GM20431 (cell line): ENCODE data around the gene CHMP6.
"Not testable (repeated sequence)": the region's sequence is repeated elsewhere in the genome, so short reads cannot be mapped to it uniquely, and the experiment has no call there.

Source experiments
- in situ Hi-C: fragments of 300-500 bp; cut with MseI, MboI; formaldehyde crosslinking; loops from one replicate; pipeline ENCODE4 v1.15.0; 2020; ENCODE audit warnings: low sequenced_read_pairs; ENCODE audit not compliant: unreplicated experiment

CHMP6 gene

GRCh38 chr17:81025741-81026129, 34.1 kb downstream of the CHMP6 start:
- in situ Hi-C loops, result no loop called here

GRCh38 chr17:81026266-81027036, 34.8 kb downstream of the CHMP6 start:
- in situ Hi-C loops, result no loop called here

- in situ Hi-C loops, result no loop called here
Measured at GRCh38 chr17:81027038-81027437, 35.4 kb downstream of the CHMP6 start.

GRCh38 chr17:81027591-81028505, 36.2 kb downstream of the CHMP6 start:
- in situ Hi-C loops, result no loop called here

- in situ Hi-C loops, result no loop called here
Measured at GRCh38 chr17:81028506-81028858, 36.8 kb downstream of the CHMP6 start.

GRCh38 chr17:81029859-81030258, 38.2 kb downstream of the CHMP6 start:
- in situ Hi-C loops, result no loop called here

GRCh38 chr17:81030312-81030711, 38.7 kb downstream of the CHMP6 start:
- in situ Hi-C loops, result not testable (repeated sequence)

- in situ Hi-C loops, result no loop called here
Measured at GRCh38 chr17:81030741-81031565, 39.3 kb downstream of the CHMP6 start.

- in situ Hi-C loops, result no loop called here
Measured at GRCh38 chr17:81031566-81032550, 40.2 kb downstream of the CHMP6 start.

- in situ Hi-C loops, result no loop called here
Measured at GRCh38 chr17:81032641-81033480, 41.2 kb downstream of the CHMP6 start.

GRCh38 chr17:81033535-81034167, 42.0 kb downstream of the CHMP6 start:
- in situ Hi-C loops, result no loop called here

GRCh38 chr17:81034168-81034777, 42.6 kb downstream of the CHMP6 start:
- in situ Hi-C loops, result no loop called here

- in situ Hi-C loops, result no loop called here
Measured at GRCh38 chr17:81034779-81035520, 43.3 kb downstream of the CHMP6 start, which contains the start of gene BAIAP2. BAIAP2 (plus strand) TSS chr17:81035151; CDS start chr17:81035255, 104 bp downstream.

- in situ Hi-C loops, result no loop called here
Measured at GRCh38 chr17:81035521-81036196, 44.0 kb downstream of the CHMP6 start.

- in situ Hi-C loops, result no loop called here
Measured at GRCh38 chr17:81036197-81036941, 44.7 kb downstream of the CHMP6 start.
